Testis (tissue), 2 donors: ENCODE data around the gene TEX14.

ENCODE experiments used
- POLR2A ChIP-seq: fragments of 450-650 bp; IDR thresholded peaks from one replicate; pipeline ENCODE4 v1.6.1; 2017; ENCODE audit warnings: antibody characterized with exemption, mild to moderate bottlenecking, moderate library complexity
- TF ChIP-seq, protein P1 (sequence below), 3 experiments: fragments of 450-650 bp in 2 of 3; fragments of 200-600 bp in 1 of 3; sonication (generic) in 1 of 3; IDR thresholded peaks; one replicate each; pipeline ENCODE4 v1.5.1; 2016 to 2019; ENCODE audit warnings: antibody characterized with exemption in 3 of 3, mild to moderate bottlenecking in 2 of 3, moderate library complexity in 1 of 3

DNA sequence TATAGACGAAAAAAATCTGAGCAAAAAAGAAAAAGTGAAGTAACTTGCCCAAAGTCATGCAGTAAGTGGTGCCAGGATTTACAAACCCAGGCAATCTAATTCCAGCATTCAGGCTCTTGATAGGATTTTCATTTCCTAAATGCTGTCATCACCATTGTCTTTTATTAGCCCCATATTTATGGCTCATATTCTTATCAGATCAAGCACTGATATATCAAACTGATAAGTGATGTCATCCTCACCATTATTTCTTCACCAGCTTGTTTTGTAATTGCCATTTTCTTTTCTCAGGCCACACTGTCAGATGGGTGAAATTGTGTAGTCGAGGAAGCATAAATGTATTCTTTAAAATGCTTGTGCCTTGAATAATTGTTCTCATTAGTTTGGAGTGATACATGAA, 1.9 kb upstream of the TEX14 start:
- TF ChIP-seq, protein P1, sequence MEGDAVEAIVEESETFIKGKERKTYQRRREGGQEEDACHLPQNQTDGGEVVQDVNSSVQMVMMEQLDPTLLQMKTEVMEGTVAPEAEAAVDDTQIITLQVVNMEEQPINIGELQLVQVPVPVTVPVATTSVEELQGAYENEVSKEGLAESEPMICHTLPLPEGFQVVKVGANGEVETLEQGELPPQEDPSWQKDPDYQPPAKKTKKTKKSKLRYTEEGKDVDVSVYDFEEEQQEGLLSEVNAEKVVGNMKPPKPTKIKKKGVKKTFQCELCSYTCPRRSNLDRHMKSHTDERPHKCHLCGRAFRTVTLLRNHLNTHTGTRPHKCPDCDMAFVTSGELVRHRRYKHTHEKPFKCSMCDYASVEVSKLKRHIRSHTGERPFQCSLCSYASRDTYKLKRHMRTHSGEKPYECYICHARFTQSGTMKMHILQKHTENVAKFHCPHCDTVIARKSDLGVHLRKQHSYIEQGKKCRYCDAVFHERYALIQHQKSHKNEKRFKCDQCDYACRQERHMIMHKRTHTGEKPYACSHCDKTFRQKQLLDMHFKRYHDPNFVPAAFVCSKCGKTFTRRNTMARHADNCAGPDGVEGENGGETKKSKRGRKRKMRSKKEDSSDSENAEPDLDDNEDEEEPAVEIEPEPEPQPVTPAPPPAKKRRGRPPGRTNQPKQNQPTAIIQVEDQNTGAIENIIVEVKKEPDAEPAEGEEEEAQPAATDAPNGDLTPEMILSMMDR (IDR thresholded peaks at IDR 0.05) = no peak
- no peak for TF ChIP-seq POLR2A
